ENCODE results near the gene C3orf18. TPM values are rescaled to one million over a fixed set of nuclear protein-coding genes. Genes with fewer than 3 reads are reported as not detected.

The C3orf18 gene
- total RNA-seq, 3 donors from 2014 or later (not counting 1 experiment from before 2014, with no cell fraction given), result 7.5 to 15.3 (median 11.7) TPM

DNA sequence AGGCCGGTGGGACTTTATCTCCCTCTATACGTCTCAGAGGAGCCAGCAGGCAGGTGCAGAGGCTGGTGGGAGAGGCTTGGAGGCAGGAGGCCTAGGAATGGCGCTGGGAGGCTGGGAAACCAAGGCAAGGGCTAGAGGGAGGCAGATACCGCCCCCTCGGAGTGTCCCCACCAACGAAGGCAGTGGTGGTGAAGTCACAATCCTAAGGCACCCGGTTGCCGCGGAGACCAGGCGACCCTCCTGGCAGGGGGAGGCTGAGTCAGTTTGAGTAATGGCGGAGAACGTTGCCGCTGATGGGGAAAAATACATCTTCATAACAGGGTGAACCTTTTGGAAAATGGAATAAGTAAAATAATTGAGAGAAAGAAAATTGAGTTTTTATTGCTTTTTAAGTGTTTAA, 34.2 kb downstream of the C3orf18 start:
- WGBS (ENCODE audit: insufficient coverage), result 86% methylated on average over 13 of the region's 13 CpGs
- H3K27me3 Mint-ChIP-seq (ENCODE audit: low read depth in 2 of 2), result peaks cover 18 to 28% of the 10 kb centered on the region in 2 donors

DNA sequence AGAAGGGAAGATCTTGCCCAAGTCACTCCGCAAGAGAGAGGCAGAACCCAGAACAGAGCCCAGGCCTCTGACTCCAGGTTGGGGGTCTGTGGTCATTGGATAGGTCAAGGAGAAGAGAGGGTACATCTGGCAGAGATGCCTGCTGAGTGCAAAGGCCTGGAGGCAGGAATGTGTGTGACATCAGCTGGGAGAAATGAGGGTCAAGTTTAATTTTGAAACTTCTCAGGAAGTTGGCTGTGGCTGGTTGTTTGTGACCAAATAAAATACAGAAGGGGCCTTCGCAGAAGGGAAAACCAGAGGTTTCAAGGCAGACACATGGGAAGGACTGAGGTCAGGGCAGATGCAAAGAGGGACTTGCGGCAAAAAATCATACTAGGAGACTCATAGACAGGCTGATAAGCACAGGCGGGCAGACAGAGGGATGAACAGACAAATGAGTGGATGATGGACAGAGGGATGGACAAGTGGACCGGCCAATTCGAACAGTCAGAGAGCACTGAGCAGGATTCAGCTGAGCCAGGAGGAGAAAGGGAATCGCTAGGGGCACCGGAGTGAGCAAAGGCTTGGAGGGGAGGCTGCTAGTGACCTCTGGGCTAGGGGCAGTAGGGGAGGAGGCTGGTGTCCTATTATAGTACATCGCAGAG, 35.4 kb downstream of the C3orf18 start:
- 92% methylated on average over 8 of the region's 9 CpGs for WGBS (ENCODE audit: insufficient coverage)
- no peaks in the 10 kb centered on the region for H3K36me3 Mint-ChIP-seq
- no peak overlapping the region for H3K27ac Mint-ChIP-seq

More for the DNA sequence above, 34.2 kb downstream of the C3orf18 start:
- Mint-ChIP-seq H3K27ac (no peak overlapping the region), H3K9me3 (no peaks in the 10 kb centered on the region), H3K36me3 (no peaks in the 10 kb centered on the region), H3K4me3 (no peak overlapping the region), H3K4me1 (peaks cover 7 to 24% of the 10 kb centered on the region in 2 donors)
- ATAC-seq (no peak), DNase-seq (no peak)
- Histone ChIP-seq H3K27ac (ENCODE audit: low read length) (no peak overlapping the region), H3K4me1 (ENCODE audit: control insufficient read depth, insufficient read depth, low read length) (peaks cover 5% of the 10 kb centered on the region), H3K36me3 (ENCODE audit: control insufficient read depth, insufficient read depth, low read length) (no peaks in the 10 kb centered on the region), H3K27me3 (ENCODE audit: control insufficient read depth, insufficient read depth, low read length) (peaks cover 4% of the 10 kb centered on the region), H3K9me3 (ENCODE audit: control insufficient read depth, insufficient read depth, low read length) (no peaks in the 10 kb centered on the region), H3K4me3 (ENCODE audit: low read length) (no peak overlapping the region)
- intact Hi-C loops (cut with micrococcal nuclease), result no loop called here
- TF ChIP-seq, protein P1, sequence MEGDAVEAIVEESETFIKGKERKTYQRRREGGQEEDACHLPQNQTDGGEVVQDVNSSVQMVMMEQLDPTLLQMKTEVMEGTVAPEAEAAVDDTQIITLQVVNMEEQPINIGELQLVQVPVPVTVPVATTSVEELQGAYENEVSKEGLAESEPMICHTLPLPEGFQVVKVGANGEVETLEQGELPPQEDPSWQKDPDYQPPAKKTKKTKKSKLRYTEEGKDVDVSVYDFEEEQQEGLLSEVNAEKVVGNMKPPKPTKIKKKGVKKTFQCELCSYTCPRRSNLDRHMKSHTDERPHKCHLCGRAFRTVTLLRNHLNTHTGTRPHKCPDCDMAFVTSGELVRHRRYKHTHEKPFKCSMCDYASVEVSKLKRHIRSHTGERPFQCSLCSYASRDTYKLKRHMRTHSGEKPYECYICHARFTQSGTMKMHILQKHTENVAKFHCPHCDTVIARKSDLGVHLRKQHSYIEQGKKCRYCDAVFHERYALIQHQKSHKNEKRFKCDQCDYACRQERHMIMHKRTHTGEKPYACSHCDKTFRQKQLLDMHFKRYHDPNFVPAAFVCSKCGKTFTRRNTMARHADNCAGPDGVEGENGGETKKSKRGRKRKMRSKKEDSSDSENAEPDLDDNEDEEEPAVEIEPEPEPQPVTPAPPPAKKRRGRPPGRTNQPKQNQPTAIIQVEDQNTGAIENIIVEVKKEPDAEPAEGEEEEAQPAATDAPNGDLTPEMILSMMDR (IDR thresholded peaks at IDR 0.05), result no peak

DNA sequence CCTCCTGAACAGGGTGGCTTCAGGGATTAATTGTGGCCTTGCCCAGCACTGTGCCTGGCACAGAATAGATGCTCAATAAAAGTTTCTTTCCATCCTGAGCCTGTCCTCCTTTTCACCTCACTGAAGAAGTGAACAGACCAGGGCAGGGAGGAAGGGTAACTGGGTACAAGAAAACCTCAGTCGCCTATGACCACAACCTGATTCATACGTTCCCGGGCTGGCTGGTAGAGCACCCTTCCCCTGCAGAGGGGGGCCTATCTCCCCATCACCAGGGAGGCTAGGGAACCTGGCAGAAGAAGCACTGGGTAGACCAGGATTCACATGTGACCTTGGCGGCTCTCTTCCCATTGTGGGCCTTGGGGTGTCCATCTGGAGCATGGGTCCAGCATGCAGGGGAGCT, 36.3 kb downstream of the C3orf18 start:
- DNase-seq (no peak), ATAC-seq (peak in 2 of 3 donors; percentile 32 to 47)
- H3K4me1 ChIP-seq (ENCODE audit: control insufficient read depth, insufficient read depth, low read length), result peaks cover 5% of the 10 kb centered on the region
- 55% methylated on average over 4 of the region's 4 CpGs for WGBS (ENCODE audit: insufficient coverage)
- intact Hi-C loops (cut with micrococcal nuclease), result no loop called here
- TF ChIP-seq, protein P1 (IDR thresholded peaks at IDR 0.05), result no peak
- H3K9me3 ChIP-seq (ENCODE audit: control insufficient read depth, insufficient read depth, low read length), result no peaks in the 10 kb centered on the region
- H3K4me1 Mint-ChIP-seq, result peaks cover 0 to 11% of the 10 kb centered on the region in 2 donors
- no peaks in the 10 kb centered on the region for H3K9me3 Mint-ChIP-seq
- H3K27ac Mint-ChIP-seq, result no peak overlapping the region
- no peaks in the 10 kb centered on the region for H3K36me3 Mint-ChIP-seq
- H3K4me3 Mint-ChIP-seq, result no peak overlapping the region
- no peak overlapping the region for H3K4me3 ChIP-seq (ENCODE audit: low read length)
- H3K27me3 Mint-ChIP-seq (ENCODE audit: low read depth in 2 of 2), result peaks cover 10 to 16% of the 10 kb centered on the region in 2 donors
- no peak overlapping the region for H3K27ac ChIP-seq (ENCODE audit: low read length)
- H3K36me3 ChIP-seq (ENCODE audit: control insufficient read depth, insufficient read depth, low read length), result no peaks in the 10 kb centered on the region
- H3K27me3 ChIP-seq (ENCODE audit: control insufficient read depth, insufficient read depth, low read length), result peaks cover 4% of the 10 kb centered on the region

More for the DNA sequence above, 35.4 kb downstream of the C3orf18 start:
- Mint-ChIP-seq H3K4me3 (no peak overlapping the region), H3K4me1 (peaks cover 7 to 18% of the 10 kb centered on the region in 2 donors), H3K27me3 (ENCODE audit: low read depth in 2 of 2) (peaks cover 15 to 22% of the 10 kb centered on the region in 2 donors), H3K9me3 (no peaks in the 10 kb centered on the region)
- no peak overlapping the region for H3K4me3 ChIP-seq (ENCODE audit: low read length)
- H3K36me3 ChIP-seq (ENCODE audit: control insufficient read depth, insufficient read depth, low read length), result no peaks in the 10 kb centered on the region
- no peak for DNase-seq
- no peak for ATAC-seq
- no peak overlapping the region for H3K27ac ChIP-seq (ENCODE audit: low read length)
- peaks cover 4% of the 10 kb centered on the region for H3K27me3 ChIP-seq (ENCODE audit: control insufficient read depth, insufficient read depth, low read length)
- no peaks in the 10 kb centered on the region for H3K9me3 ChIP-seq (ENCODE audit: control insufficient read depth, insufficient read depth, low read length)
- H3K4me1 ChIP-seq (ENCODE audit: control insufficient read depth, insufficient read depth, low read length), result peaks cover 5% of the 10 kb centered on the region
- intact Hi-C loops (cut with micrococcal nuclease), result no loop called here
- TF ChIP-seq, protein P1 (IDR thresholded peaks at IDR 0.05), result no peak
